Measurements from ENCODE around the gene TTC13. TPM values are rescaled to one million over a fixed set of nuclear protein-coding genes. Genes with fewer than 3 reads are reported as not detected.
A peak's percentile ranks its signal among the peaks of the same experiment; 100 is the strongest.

The TTC13 gene
- total RNA-seq, 2 experiments from 2014 or later, result 24.9 to 25.0 TPM

- Histone ChIP-seq H3K27ac (ENCODE audit: low read depth in 1 of 2, low read length in 2 of 2) (no peak overlapping the region), H3K9me3 (ENCODE audit: control insufficient read depth in 1 of 2, insufficient read depth in 1 of 2, low read length in 2 of 2) (no peaks in the 10 kb centered on the region), H3K4me3 (ENCODE audit: low read length) (no peak overlapping the region), H3K4me1 (ENCODE audit: insufficient read depth, low read length) (peaks cover 4% of the 10 kb centered on the region), H3K36me3 (ENCODE audit: insufficient read depth, low read length) (no peaks in the 10 kb centered on the region), H3K27me3 (ENCODE audit: control insufficient read depth in 1 of 2, insufficient read depth in 2 of 2, low read length in 2 of 2) (no peaks in the 10 kb centered on the region)
- peaks cover 15% of the 10 kb centered on the region for H3K4me1 Mint-ChIP-seq (ENCODE audit: low read depth)
- H3K36me3 Mint-ChIP-seq (ENCODE audit: low read depth), result peaks cover 12% of the 10 kb centered on the region
- POLR2A ChIA-PET, result interaction anchor here (0.8 kb wide), 1 partner anchor 47 kb away, joined by 3 read pairs; no protein-coding TSS in a partner anchor
- H3K27me3 Mint-ChIP-seq, result no peaks in the 10 kb centered on the region
- peak overlapping the region; percentile 89 for H3K27ac Mint-ChIP-seq
- no peak for TF ChIP-seq CTCF (IDR thresholded peaks at IDR 0.05)
- intact Hi-C loops (cut with DNase I, micrococcal nuclease), result loop anchor here in 1 of 2 experiments (5.0 to 10.0 kb wide), 2 partner anchors 48 to 195 kb away; no protein-coding TSS in a partner anchor
- CTCF ChIA-PET, result no interaction called here
- no peaks in the 10 kb centered on the region for H3K9me3 Mint-ChIP-seq
- H3K4me3 Mint-ChIP-seq, result no peak overlapping the region
- ATAC-seq (ENCODE audit: poor library complexity) (no peak), DNase-seq (no peak)
These were observed 41.0 kb upstream of the TTC13 start for GRCh38 chr1:231019711-231020110.

- H3K27me3 ChIP-seq (ENCODE audit: control insufficient read depth in 1 of 2, insufficient read depth in 2 of 2, low read length in 2 of 2), result no peaks in the 10 kb centered on the region
- DNase-seq (no peak), ATAC-seq (ENCODE audit: poor library complexity) (no peak)
- H3K4me3 Mint-ChIP-seq, result no peak overlapping the region
- POLR2A ChIA-PET, result no interaction called here
- H3K4me3 ChIP-seq (ENCODE audit: low read length), result no peak overlapping the region
- H3K9me3 Mint-ChIP-seq, result no peaks in the 10 kb centered on the region
- peaks cover 15% of the 10 kb centered on the region for H3K4me1 Mint-ChIP-seq (ENCODE audit: low read depth)
- no peaks in the 10 kb centered on the region for H3K36me3 ChIP-seq (ENCODE audit: insufficient read depth, low read length)
- CTCF ChIA-PET, result no interaction called here
- no peak overlapping the region for H3K27ac ChIP-seq (ENCODE audit: low read depth in 1 of 2, low read length in 2 of 2)
- peaks cover 12% of the 10 kb centered on the region for H3K36me3 Mint-ChIP-seq (ENCODE audit: low read depth)
- H3K27me3 Mint-ChIP-seq, result no peaks in the 10 kb centered on the region
- TF ChIP-seq CTCF (IDR thresholded peaks at IDR 0.05), result no peak
- peaks cover 4% of the 10 kb centered on the region for H3K4me1 ChIP-seq (ENCODE audit: insufficient read depth, low read length)
- no peak overlapping the region for H3K27ac Mint-ChIP-seq
- intact Hi-C loops (cut with DNase I, micrococcal nuclease), result loop anchor here in 1 of 2 experiments (5.0 to 10.0 kb wide), 2 partner anchors 50 to 198 kb away; no protein-coding TSS in a partner anchor
- no peaks in the 10 kb centered on the region for H3K9me3 ChIP-seq (ENCODE audit: control insufficient read depth in 1 of 2, insufficient read depth in 1 of 2, low read length in 2 of 2)
These were observed 38.3 kb upstream of the TTC13 start for GRCh38 chr1:231016966-231017365.

GRCh38 chr1:231016234-231016633 lies 37.6 kb upstream of the TTC13 start:
- no peaks in the 10 kb centered on the region for H3K36me3 ChIP-seq (ENCODE audit: insufficient read depth, low read length)
- ChIA-PET CTCF (interaction anchor here (0.7 kb wide), 1 partner anchor 170 kb away, joined by 3 read pairs; no protein-coding TSS in a partner anchor), POLR2A (no interaction called here)
- DNase-seq (no peak), ATAC-seq (ENCODE audit: poor library complexity) (no peak)
- Mint-ChIP-seq H3K27ac (no peak overlapping the region), H3K27me3 (no peaks in the 10 kb centered on the region), H3K9me3 (no peaks in the 10 kb centered on the region), H3K4me3 (no peak overlapping the region), H3K4me1 (ENCODE audit: low read depth) (peaks cover 13% of the 10 kb centered on the region), H3K36me3 (ENCODE audit: low read depth) (peaks cover 12% of the 10 kb centered on the region)
- H3K27me3 ChIP-seq (ENCODE audit: control insufficient read depth in 1 of 2, insufficient read depth in 2 of 2, low read length in 2 of 2), result no peaks in the 10 kb centered on the region
- no peak overlapping the region for H3K27ac ChIP-seq (ENCODE audit: low read depth in 1 of 2, low read length in 2 of 2)
- no peak overlapping the region for H3K4me3 ChIP-seq (ENCODE audit: low read length)
- peaks cover 4% of the 10 kb centered on the region for H3K4me1 ChIP-seq (ENCODE audit: insufficient read depth, low read length)
- intact Hi-C loops (cut with DNase I, micrococcal nuclease), result loop anchor here in 1 of 2 experiments (5.0 to 10.0 kb wide), 2 partner anchors 51 to 199 kb away; no protein-coding TSS in a partner anchor
- no peaks in the 10 kb centered on the region for H3K9me3 ChIP-seq (ENCODE audit: control insufficient read depth in 1 of 2, insufficient read depth in 1 of 2, low read length in 2 of 2)
- TF ChIP-seq CTCF (IDR thresholded peaks at IDR 0.05), result no peak
